Measurements from ENCODE around the gene NDUFA13. TPM values are rescaled to one million over a fixed set of nuclear protein-coding genes. Genes with fewer than 3 reads are reported as not detected.
A peak's percentile ranks its signal among the peaks of the same experiment; 100 is the strongest.

The NDUFA13 gene
- total RNA-seq, 3 donors from 2014 or later = 97.3 to 134 (median 99.2) TPM

GRCh38 chr19:19545707-19546106 lies 29.7 kb downstream of the NDUFA13 start:
- no peak for DNase-seq (ENCODE audit: low spot score in 2 of 2)
- H3K9me3 ChIP-seq = no peaks in the 10 kb centered on the region
- H3K4me1 ChIP-seq = peaks cover 0 to 7% of the 10 kb centered on the region in 2 donors
- H3K27me3 ChIP-seq = peaks cover 0 to 3% of the 10 kb centered on the region in 2 donors
- TF ChIP-seq CTCF (IDR thresholded peaks at IDR 0.05) (no peak), POLR2AphosphoS5 (IDR thresholded peaks at IDR 0.05) (no peak), POLR2A (IDR thresholded peaks at IDR 0.05) (no peak)
- no peak overlapping the region for H3K27ac ChIP-seq
- no peaks in the 10 kb centered on the region for H3K36me3 ChIP-seq
- intact Hi-C loops (cut with DNase I; ENCODE audit: low total_unique reads) = no loop called here
- no peak overlapping the region for H3K4me3 ChIP-seq

GRCh38 chr19:19546751-19547162 lies 30.7 kb downstream of the NDUFA13 start:
- TF ChIP-seq CTCF (IDR thresholded peaks at IDR 0.05) = no peak
- TF ChIP-seq POLR2AphosphoS5 (IDR thresholded peaks at IDR 0.05) = no peak
- no peak for TF ChIP-seq POLR2A (IDR thresholded peaks at IDR 0.05)
- Histone ChIP-seq H3K4me3 (peak overlapping the region in 1 of 3 donors; percentile 39), H3K27me3 (peaks cover 0 to 3% of the 10 kb centered on the region in 2 donors), H3K9me3 (no peaks in the 10 kb centered on the region), H3K36me3 (no peaks in the 10 kb centered on the region), H3K4me1 (no peaks in the 10 kb centered on the region), H3K27ac (no peak overlapping the region)
- intact Hi-C loops (cut with DNase I; ENCODE audit: low total_unique reads) = no loop called here
- DNase-seq (ENCODE audit: low spot score in 2 of 2) = no peak

GRCh38 chr19:19547674-19548336 lies 31.8 kb downstream of the NDUFA13 start:
- Histone ChIP-seq H3K27me3 (peaks cover 0 to 3% of the 10 kb centered on the region in 2 donors), H3K36me3 (no peaks in the 10 kb centered on the region), H3K4me3 (no peak overlapping the region), H3K4me1 (no peaks in the 10 kb centered on the region), H3K9me3 (no peaks in the 10 kb centered on the region), H3K27ac (no peak overlapping the region)
- intact Hi-C loops (cut with DNase I; ENCODE audit: low total_unique reads) = no loop called here
- no peak for DNase-seq (ENCODE audit: low spot score in 2 of 2)
- TF ChIP-seq CTCF (IDR thresholded peaks at IDR 0.05) (no peak), POLR2A (IDR thresholded peaks at IDR 0.05) (no peak), POLR2AphosphoS5 (IDR thresholded peaks at IDR 0.05) (no peak)

- TF ChIP-seq CTCF (IDR thresholded peaks at IDR 0.05) (no peak), POLR2AphosphoS5 (IDR thresholded peaks at IDR 0.05) (no peak), POLR2A (IDR thresholded peaks at IDR 0.05) (no peak)
- DNase-seq (ENCODE audit: low spot score in 2 of 2) = no peak
- Histone ChIP-seq H3K36me3 (no peaks in the 10 kb centered on the region), H3K4me3 (no peak overlapping the region), H3K4me1 (no peaks in the 10 kb centered on the region), H3K9me3 (no peaks in the 10 kb centered on the region), H3K27me3 (peaks cover 0 to 3% of the 10 kb centered on the region in 2 donors), H3K27ac (no peak overlapping the region)
- intact Hi-C loops (cut with DNase I; ENCODE audit: low total_unique reads) = no loop called here
Observed at GRCh38 chr19:19548915-19549759, 33.1 kb downstream of the NDUFA13 start.
